Bronchial epithelial cell (primary cell): ENCODE data around the gene CETP. TPM values are rescaled to one million over a fixed set of nuclear protein-coding genes. Genes with fewer than 3 reads are reported as not detected.

Source experiments
- DNase-seq: peaks from one replicate; pipeline ENCODE4 v3.0.0-alpha.2; 2010; ENCODE audit warnings: low read depth
- FAIRE-seq: peaks from 2 replicates; lab custom pipeline; 2011; peaks lifted over from hg19 to GRCh38; lab: Jason Lieb, UNC
- H3K27me3 ChIP-seq: 2 replicates; pipeline ENCODE4 v1.5.1; 2011; ENCODE audit warnings: low read length; ENCODE audit not compliant: control insufficient read depth, insufficient read depth
- H3K36me3 ChIP-seq: 2 replicates; pipeline ENCODE4 v1.5.1; 2011; ENCODE audit warnings: low read length; ENCODE audit not compliant: control insufficient read depth, insufficient read depth
- H3K4me3 ChIP-seq: 2 replicates; pipeline ENCODE4 v1.5.1; 2011; ENCODE audit warnings: mild to moderate bottlenecking, low read depth, low read length, control low read depth
- CTCF ChIP-seq: IDR thresholded peaks from 2 replicates; pipeline ENCODE4 v1.5.1; 2011; ENCODE audit warnings: mild to moderate bottlenecking, moderate library complexity, low read length, control low read depth, inconsistent platforms; ENCODE audit not compliant: insufficient read depth, severe bottlenecking
- total RNA-seq: library from RNA; depleted of rRNA; stranded (reverse); fragments of >200 nt; gene quantifications from 2 replicates; pipeline ENCODE4 v1.2.1, GENCODE V29; 2014

The CETP gene
- total RNA-seq, 1 donor from 2014 or later: not detected

DNA sequence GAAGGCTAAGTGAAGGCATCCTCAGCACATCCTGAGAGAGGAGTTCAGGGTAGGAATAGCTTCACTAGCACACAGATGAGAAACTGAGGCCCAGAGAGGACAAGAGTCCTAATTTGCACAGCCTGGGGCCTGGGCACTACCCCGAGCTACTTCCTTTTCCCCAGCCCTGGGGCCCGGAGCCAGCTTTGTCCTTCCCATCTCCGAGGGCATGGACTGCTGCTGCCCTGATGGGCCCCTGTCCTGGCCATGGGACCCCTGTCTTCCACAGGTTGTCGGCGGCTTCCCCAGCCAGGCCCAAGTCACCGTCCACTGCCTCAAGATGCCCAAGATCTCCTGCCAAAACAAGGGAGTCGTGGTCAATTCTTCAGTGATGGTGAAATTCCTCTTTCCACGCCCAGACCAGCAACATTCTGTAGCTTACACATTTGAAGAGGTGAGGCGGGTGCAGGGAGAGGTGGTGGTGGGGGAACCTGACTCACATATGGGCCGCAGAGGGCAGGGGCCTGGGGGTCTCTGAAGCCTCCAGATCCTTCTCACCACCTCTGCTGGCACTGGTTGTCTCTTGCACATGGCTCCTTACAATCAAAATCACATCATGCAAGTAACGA lies 16.2 kb downstream of the CETP start:
- no peak for FAIRE-seq
- no peak for TF ChIP-seq CTCF
- Histone ChIP-seq H3K36me3 (no peaks in the 10 kb centered on the region), H3K27me3 (peaks cover 2% of the 10 kb centered on the region), H3K4me3 (no peak overlapping the region)
- DNase-seq: no peak

DNA sequence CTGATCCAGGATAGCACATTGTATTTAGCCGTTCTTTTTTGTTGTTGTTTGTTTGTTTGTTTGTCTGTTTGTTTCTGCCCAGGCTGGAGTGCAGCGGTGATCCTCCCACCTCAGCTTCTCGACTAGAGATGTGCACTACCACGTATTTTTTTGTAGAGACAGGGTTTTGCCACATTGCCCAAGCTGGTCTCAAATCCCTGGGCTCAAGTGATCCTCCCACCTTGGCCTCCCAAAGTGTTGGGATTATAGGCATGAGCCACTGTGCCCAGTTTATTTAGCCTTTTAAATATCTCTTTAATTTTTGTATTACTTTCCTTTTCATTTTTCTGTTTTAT lies 18.4 kb downstream of the CETP start:
- FAIRE-seq (no peak), DNase-seq (no peak)
- TF ChIP-seq CTCF: no peak

DNA sequence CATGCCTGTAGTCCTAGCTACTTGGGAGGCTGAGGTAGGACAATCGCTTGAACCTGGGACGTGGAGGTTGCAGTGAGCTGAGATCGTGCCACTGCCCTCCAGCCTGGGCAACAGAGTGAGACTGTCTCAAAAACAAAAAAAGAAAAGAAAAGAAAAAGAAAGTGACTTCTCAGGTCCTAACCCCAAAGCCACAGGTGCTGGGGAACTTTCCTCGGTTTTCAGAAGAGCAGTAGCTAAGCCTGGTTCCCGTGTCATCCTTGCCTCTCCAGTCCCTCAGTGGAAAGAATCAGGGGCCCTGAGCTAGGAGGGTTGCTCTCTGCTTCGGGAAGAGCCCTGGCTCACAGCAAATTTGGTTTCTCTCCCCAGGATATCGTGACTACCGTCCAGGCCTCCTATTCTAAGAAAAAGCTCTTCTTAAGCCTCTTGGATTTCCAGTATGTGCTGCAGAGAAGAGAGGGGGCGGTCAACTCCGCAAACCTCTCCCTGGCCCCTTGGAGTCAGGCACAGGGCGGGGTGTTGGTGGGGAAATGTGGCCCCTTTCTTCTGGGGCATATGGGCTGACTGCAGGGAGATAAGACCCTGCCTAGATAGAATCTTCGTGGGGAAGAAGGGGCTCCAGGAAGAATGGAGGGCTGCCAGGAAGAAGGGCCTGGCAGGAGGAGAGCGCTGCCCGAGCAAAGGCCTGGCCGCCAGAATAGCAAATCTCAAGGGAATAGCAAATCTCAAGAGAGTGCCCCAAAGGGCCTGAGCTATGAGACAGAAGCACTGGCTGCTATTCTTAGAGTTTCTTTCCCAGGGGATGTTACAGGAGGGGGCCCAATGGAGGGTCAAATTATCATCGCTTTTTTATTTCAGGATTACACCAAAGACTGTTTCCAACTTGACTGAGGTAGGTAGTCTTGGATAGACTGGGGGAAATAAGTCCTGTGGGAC lies 19.3 kb downstream of the CETP start:
- no peak overlapping the region for H3K4me3 ChIP-seq
- DNase-seq (no peak), FAIRE-seq (no peak)
- no peak for TF ChIP-seq CTCF
- H3K27me3 ChIP-seq: peaks cover 2% of the 10 kb centered on the region
- no peaks in the 10 kb centered on the region for H3K36me3 ChIP-seq

More for the DNA sequence above, 18.4 kb downstream of the CETP start:
- Histone ChIP-seq H3K27me3 (peaks cover 2% of the 10 kb centered on the region), H3K36me3 (no peaks in the 10 kb centered on the region), H3K4me3 (no peak overlapping the region)

DNA sequence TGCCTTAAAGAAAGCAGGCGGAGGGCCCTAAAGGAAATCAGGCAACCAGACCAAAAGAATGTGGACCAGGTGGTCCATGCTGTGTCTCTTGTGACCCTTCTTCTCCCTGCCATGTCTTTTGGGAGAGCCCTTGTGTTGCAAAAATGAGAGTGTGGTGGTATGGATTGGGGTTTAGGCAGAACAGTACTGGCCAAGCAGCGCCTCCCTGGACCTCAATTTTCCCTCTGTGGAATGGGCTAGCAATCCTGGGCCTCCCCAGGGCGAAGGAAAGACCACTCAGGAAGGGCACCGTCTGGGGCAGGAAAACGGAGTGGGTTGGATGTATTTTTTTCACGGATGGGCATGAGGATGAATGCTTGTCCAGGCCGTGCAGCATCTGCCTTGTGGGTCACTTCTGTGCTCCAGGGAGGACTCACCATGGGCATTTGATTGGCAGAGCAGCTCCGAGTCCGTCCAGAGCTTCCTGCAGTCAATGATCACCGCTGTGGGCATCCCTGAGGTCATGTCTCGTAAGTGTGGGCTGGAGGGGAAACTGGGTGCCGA lies 20.1 kb downstream of the CETP start:
- no peak for DNase-seq
- FAIRE-seq: no peak
- H3K4me3 ChIP-seq: no peak overlapping the region
- TF ChIP-seq CTCF: no peak
- H3K27me3 ChIP-seq: peaks cover 2% of the 10 kb centered on the region
- H3K36me3 ChIP-seq: no peaks in the 10 kb centered on the region

DNA sequence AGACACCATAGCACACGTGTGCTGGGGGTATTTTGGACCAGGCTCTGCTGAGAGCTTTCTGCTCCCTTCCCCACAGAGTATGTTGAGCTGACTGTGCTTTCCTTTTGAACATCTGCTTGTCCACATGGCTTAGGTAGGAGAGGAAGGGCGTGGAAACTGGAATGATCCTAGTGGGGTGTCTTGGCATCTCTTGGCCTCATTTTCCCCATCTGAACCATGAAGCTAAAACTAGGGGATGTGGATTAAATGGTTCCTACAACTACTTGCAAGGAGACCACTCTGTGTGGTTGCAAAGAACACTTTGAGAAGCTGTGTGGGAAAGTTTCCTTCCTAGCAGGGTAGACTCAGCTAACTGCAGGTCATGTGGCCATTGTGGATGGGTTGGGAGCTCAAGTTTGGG lies 20.9 kb downstream of the CETP start:
- no peak for DNase-seq
- TF ChIP-seq CTCF: no peak
- Histone ChIP-seq H3K36me3 (no peaks in the 10 kb centered on the region), H3K4me3 (no peak overlapping the region), H3K27me3 (peaks cover 2% of the 10 kb centered on the region)
- FAIRE-seq: no peak
